Activated CD4-positive, alpha-beta memory T cell treated with anti-CD3 and anti-CD28 coated beads, Interleukin-2, amount 10 ng/mL, durations not matched to agents 7 days and 5 days (primary cell): ENCODE results near the gene TLE5. TPM values are rescaled to one million over a fixed set of nuclear protein-coding genes. Genes with fewer than 3 reads are reported as not detected.

ENCODE experiments used
- CTCF ChIA-PET: fragments of 350-600 bp; sonication (Branson Sonifier 250); formaldehyde crosslinking; loops from one replicate; lab custom pipeline; 2021; ENCODE audit warnings: antibody characterized with exemption, inconsistent platforms; lab: Charles Lee
- POLR2A ChIA-PET: fragments of 350-600 bp; sonication (Branson Sonifier 250); formaldehyde crosslinking; loops from one replicate; lab custom pipeline; 2021; ENCODE audit warnings: antibody characterized with exemption; lab: Charles Lee
- DNase-seq: peaks from one replicate; pipeline ENCODE4 v3.0.0-alpha.2; 2020
- H3K27ac Mint-ChIP-seq: one replicate; pipeline ENCODE4 v1.8.0; 2021; ENCODE audit warnings: mild to moderate bottlenecking, mixed read lengths
- H3K27me3 Mint-ChIP-seq: one replicate; pipeline ENCODE4 v1.8.0; 2021; ENCODE audit warnings: mixed read lengths
- H3K36me3 Mint-ChIP-seq: one replicate; pipeline ENCODE4 v1.8.0; 2021; ENCODE audit warnings: low read depth, mixed read lengths
- H3K4me1 Mint-ChIP-seq: one replicate; pipeline ENCODE4 v1.8.0; 2021; ENCODE audit warnings: mixed read lengths
- H3K4me3 Mint-ChIP-seq: one replicate; pipeline ENCODE4 v1.8.0; 2021; ENCODE audit warnings: mild to moderate bottlenecking, mixed read lengths
- H3K9me3 Mint-ChIP-seq: one replicate; pipeline ENCODE4 v1.8.0; 2021; ENCODE audit warnings: mixed read lengths
- total RNA-seq, 2 experiments: library from RNA; stranded (reverse); gene quantifications; one replicate each; pipeline ENCODE4 v1.2.3, GENCODE V29; 2021

Gene TLE5
- total RNA-seq, 2 experiments from 2014 or later: 712 to 724 TPM

DNA sequence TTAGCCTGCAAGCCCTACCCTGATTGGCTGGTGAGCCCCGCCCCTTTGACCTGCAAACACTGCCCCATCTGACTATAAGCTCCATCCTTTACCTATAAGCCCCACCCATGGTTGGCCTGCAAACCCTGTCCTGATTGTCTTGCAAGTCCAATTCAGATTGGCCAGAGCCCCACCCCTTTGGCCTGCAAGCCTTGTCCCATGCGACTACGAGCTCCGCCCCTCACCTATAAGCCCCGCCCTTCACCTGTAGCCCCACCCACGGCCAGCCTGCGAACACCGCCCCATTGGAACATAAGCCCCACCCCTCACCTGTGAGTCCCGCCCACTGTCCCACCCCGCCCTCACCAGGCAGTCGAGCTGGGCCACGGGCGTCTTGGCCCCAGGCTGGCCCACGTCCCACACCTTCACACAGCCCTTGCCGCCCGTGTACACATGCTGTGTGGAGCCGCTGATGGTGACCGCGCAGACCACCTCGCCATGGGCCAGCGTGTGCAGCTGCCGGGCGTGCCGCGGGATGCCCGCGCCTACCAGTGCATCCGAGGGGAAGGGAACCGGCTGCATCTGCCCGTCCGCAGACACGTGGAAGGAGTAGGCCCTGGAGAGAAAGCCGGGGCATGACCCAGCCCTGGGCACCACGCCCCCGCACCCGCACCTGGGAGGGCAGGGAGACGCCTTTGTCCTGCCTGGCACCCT lies 56.1 kb downstream of the TLE5 start:
- H3K4me3 Mint-ChIP-seq: no peak overlapping the region
- CTCF ChIA-PET: no interaction called here
- DNase-seq: no peak
- H3K27me3 Mint-ChIP-seq: no peaks in the 10 kb centered on the region
- H3K36me3 Mint-ChIP-seq: no peaks in the 10 kb centered on the region
- H3K27ac Mint-ChIP-seq: no peak overlapping the region
- H3K9me3 Mint-ChIP-seq: no peaks in the 10 kb centered on the region
- POLR2A ChIA-PET: no interaction called here
- H3K4me1 Mint-ChIP-seq: no peaks in the 10 kb centered on the region

DNA sequence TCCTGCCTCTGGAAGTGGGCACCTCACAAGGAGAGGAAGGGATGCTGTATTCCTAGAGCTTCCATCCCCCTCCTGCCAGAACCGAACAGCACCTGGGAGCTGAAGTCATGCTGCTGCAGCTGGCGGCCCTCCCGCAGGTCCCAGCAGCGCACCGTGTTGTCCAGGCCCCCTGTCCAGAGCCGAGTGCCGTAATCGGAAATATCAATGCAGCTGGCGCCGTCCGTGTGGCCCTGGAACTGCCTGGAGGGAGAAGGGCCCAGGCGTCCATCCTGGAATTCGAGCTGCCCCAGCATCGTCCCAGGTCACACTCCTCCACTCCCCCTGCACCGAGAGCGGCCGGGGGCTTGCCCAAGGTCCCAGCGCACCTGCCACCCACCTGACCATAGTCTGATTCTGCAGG lies 57.0 kb downstream of the TLE5 start:
- CTCF ChIA-PET: interaction anchor here (0.8 to 1.4 kb wide), 2 partner anchors 8 to 43 kb away, joined by 3 to 4 read pairs; no protein-coding TSS in a partner anchor
- no peaks in the 10 kb centered on the region for H3K4me1 Mint-ChIP-seq
- H3K4me3 Mint-ChIP-seq: no peak overlapping the region
- no peaks in the 10 kb centered on the region for H3K36me3 Mint-ChIP-seq
- POLR2A ChIA-PET: no interaction called here
- DNase-seq: no peak
- H3K27me3 Mint-ChIP-seq: no peaks in the 10 kb centered on the region
- no peak overlapping the region for H3K27ac Mint-ChIP-seq
- H3K9me3 Mint-ChIP-seq: no peaks in the 10 kb centered on the region

DNA sequence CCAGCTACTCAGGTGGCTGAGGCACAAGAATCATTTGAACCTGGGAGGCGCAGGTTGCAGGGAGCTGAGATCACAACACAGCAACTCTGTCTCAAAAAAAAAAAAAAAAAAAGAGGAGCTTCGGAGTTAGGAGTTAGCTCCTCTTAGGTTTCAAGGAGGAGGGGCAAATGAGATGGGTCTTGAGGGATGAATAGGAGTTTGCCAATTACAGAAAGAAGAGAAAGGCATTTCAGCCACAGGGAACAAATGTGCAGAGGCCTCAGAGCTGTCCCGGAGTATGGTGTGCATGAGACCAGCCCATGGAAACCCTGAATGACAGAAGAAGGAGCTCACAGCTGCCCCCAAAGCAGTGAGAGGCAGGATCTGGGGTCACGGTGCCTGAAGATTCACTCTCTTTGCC lies 57.8 kb downstream of the TLE5 start:
- Mint-ChIP-seq H3K4me1 (no peaks in the 10 kb centered on the region), H3K36me3 (no peaks in the 10 kb centered on the region), H3K9me3 (no peaks in the 10 kb centered on the region), H3K27me3 (no peaks in the 10 kb centered on the region), H3K27ac (no peak overlapping the region), H3K4me3 (no peak overlapping the region)
- ChIA-PET CTCF (interaction anchor here (0.8 to 1.4 kb wide), 2 partner anchors 8 to 42 kb away, joined by 3 to 4 read pairs; no protein-coding TSS in a partner anchor), POLR2A (no interaction called here)
- DNase-seq: no peak

DNA sequence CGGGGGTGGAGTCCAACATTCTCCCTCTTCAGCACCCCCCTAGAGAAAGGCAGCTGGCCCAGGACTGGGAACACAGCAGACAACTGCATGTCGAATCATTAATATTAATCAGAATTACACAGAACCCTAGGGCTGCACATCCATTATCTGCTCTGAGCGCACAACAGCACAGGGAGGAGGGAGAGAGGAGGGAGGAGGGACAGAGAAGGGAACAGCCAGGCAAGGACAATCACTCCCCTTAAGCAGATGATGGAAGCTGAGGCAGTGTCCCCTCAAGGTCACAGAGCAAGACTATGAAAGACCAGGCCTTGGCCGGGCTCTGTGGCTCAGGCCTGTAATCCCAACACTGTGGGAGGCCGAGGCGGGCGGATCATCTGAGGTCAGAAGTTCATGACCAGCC lies 59.2 kb downstream of the TLE5 start:
- no peaks in the 10 kb centered on the region for H3K9me3 Mint-ChIP-seq
- DNase-seq: no peak
- no peak overlapping the region for H3K27ac Mint-ChIP-seq
- ChIA-PET CTCF (no interaction called here), POLR2A (no interaction called here)
- H3K4me3 Mint-ChIP-seq: no peak overlapping the region
- H3K4me1 Mint-ChIP-seq: no peaks in the 10 kb centered on the region
- no peaks in the 10 kb centered on the region for H3K36me3 Mint-ChIP-seq
- no peaks in the 10 kb centered on the region for H3K27me3 Mint-ChIP-seq

Other genes with a start within 250 kb of the TLE5 start
- gene ZNF554, start 242.6 kb downstream of the TLE5 start, total RNA-seq: 1 to 10 TPM; 2.3 to 3.0 TPM
- gene ZNF555, start 221.0 kb downstream of the TLE5 start, total RNA-seq: 1 to 10 TPM; 2.7 to 2.9 TPM
- gene ZNF556, start 195.2 kb downstream of the TLE5 start, total RNA-seq: not detected
- 1 to 10 TPM; 3.1 to 3.7 TPM for gene ZNF57, start 161.6 kb downstream of the TLE5 start, total RNA-seq
- 1 to 10 TPM; 4.0 to 4.2 TPM for gene ZNF77, start 117.5 kb downstream of the TLE5 start, total RNA-seq
- gene TLE6, start 84.9 kb downstream of the TLE5 start, total RNA-seq: 1 to 10 TPM; 1.1 to 2.0 TPM
- 1 to 10 TPM; 1.3 to 1.4 TPM for gene TLE2, start 33.2 kb downstream of the TLE5 start, total RNA-seq
- under 1 TPM; 0.63 to 0.78 TPM for gene GNA11, start 31.9 kb upstream of the TLE5 start, total RNA-seq
- 100 to 1,000 TPM; 140 TPM for gene GNA15, start 73.5 kb upstream of the TLE5 start, total RNA-seq
- gene S1PR4, start 116.3 kb upstream of the TLE5 start, total RNA-seq: 100 to 1,000 TPM; 275 to 280 TPM
- 10 to 100 TPM; 49.6 to 52.0 TPM for gene NCLN, start 123.4 kb upstream of the TLE5 start, total RNA-seq
- gene CELF5, start 162.2 kb upstream of the TLE5 start, total RNA-seq: under 1 TPM; 0.25 to 0.43 TPM